IPS-15b (cell line): ENCODE results near the gene MRPS18B.

Experiments
- H3K27me3 ChIP-seq: one replicate; pipeline ENCODE4 v1.6.1; 2013; ENCODE audit warnings: low read length; ENCODE audit not compliant: control insufficient read depth, insufficient read depth
- H3K36me3 ChIP-seq: one replicate; pipeline ENCODE4 v1.6.1; 2013; ENCODE audit warnings: low read length; ENCODE audit not compliant: control insufficient read depth, insufficient read depth
- H3K4me1 ChIP-seq: one replicate; pipeline ENCODE4 v1.6.1; 2013; ENCODE audit warnings: mild to moderate bottlenecking, low read length; ENCODE audit not compliant: control insufficient read depth, insufficient read depth
- H3K4me3 ChIP-seq: one replicate; pipeline ENCODE4 v1.5.1; 2013; ENCODE audit warnings: low read depth, low read length
- H3K9ac ChIP-seq: one replicate; pipeline ENCODE4 v1.6.1; 2013; ENCODE audit warnings: low read depth, mild to moderate bottlenecking, low read length
- H3K9me3 ChIP-seq: one replicate; pipeline ENCODE4 v1.6.1; 2013; ENCODE audit warnings: mild to moderate bottlenecking, low read length; ENCODE audit not compliant: control insufficient read depth, insufficient read depth

Gene MRPS18B

GRCh38 chr6:30617565-30618269 lies at the start of gene MRPS18B:
MRPS18B (plus strand) TSS chr6:30617840; CDS start chr6:30617866, 26 bp downstream.
- Histone ChIP-seq H3K4me3 (peak within 1 kb of the TSS; percentile 100), H3K9me3 (no peaks in the 10 kb centered on the region), H3K9ac (peak within 1 kb of the TSS; percentile 100), H3K4me1 (peaks cover 9% of the 10 kb centered on the region), H3K27me3 (no peaks in the 10 kb centered on the region), H3K36me3 (peaks cover 18% of the 10 kb centered on the region)

- peaks cover 4% of the 10 kb centered on the region for H3K4me1 ChIP-seq
- H3K36me3 ChIP-seq = no peaks in the 10 kb centered on the region
- H3K27me3 ChIP-seq = no peaks in the 10 kb centered on the region
- H3K9me3 ChIP-seq = no peaks in the 10 kb centered on the region
- H3K4me3 ChIP-seq = no peak overlapping the region
- no peak overlapping the region for H3K9ac ChIP-seq
Measured at GRCh38 chr6:30568245-30568644, 49.4 kb upstream of the MRPS18B start.

- Histone ChIP-seq H3K9me3 (no peaks in the 10 kb centered on the region), H3K27me3 (no peaks in the 10 kb centered on the region), H3K36me3 (peaks cover 4% of the 10 kb centered on the region), H3K9ac (peak overlapping the region; percentile 42), H3K4me1 (peaks cover 4% of the 10 kb centered on the region), H3K4me3 (peak overlapping the region; percentile 62)
Measured at GRCh38 chr6:30570263-30570662, 47.4 kb upstream of the MRPS18B start.

DNA sequence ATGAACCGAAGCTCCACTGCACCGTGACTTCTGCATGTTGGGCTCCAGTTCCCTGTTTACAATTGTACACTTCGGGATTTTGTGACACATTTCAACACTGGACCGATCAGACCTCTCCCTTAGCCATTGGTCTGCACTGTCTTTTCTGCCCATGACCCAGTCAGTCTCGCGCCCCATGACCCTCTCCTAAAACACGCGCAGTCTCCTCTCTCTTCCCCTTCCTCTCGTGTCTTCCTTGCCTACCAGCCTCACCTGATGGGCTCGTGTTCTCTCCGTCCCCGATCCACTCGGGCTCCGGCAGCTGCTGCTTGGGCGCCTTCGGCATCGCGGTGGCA lies 46.9 kb upstream of the MRPS18B start:
- Histone ChIP-seq H3K4me1 (peaks cover 4% of the 10 kb centered on the region), H3K4me3 (peak overlapping the region; percentile 62)

DNA sequence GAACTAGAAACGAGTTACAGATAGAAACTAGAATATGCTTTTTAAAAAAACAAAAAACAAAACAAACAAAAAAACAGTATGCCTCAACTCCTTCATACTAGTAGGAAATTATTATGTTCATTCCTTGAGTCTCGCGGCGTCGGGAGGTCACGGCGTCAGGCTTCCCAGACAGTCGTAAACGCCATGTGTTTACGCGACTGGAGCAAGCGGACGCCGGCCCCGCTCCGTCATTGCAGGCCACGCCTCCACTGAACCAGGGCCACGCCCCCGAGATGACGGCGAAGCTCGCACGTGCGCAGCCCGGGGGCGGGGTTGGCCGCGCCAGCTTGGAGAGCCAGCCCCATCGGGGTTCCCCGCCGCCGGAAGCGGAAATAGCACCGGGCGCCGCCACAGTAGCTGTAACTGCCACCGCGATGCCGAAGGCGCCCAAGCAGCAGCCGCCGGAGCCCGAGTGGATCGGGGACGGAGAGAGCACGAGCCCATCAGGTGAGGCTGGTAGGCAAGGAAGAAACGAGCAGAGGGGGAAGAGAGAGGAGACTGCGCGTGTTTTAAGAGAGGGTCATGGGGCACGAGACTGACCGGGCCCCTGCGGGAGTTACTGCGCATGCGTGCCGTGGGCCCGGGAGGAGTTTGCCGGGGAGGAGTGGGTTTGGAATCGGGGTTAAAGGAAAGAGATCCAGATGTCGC lies 46.4 kb upstream of the MRPS18B start, which contains the start of gene ABCF1:
Gene ABCF1 (plus strand): TSS at position 368 of the 687 bp plus-strand sequence. CDS start 46 bp downstream, at position 414.
- Histone ChIP-seq H3K4me3 (peak within 1 kb of the TSS; percentile 97), H3K27me3 (no peaks in the 10 kb centered on the region), H3K9ac (peak within 1 kb of the TSS; percentile 98), H3K9me3 (no peaks in the 10 kb centered on the region), H3K4me1 (peaks cover 4% of the 10 kb centered on the region), H3K36me3 (peaks cover 4% of the 10 kb centered on the region)

More for the DNA sequence above, 46.9 kb upstream of the MRPS18B start:
- no peaks in the 10 kb centered on the region for H3K27me3 ChIP-seq
- H3K9ac ChIP-seq = peak overlapping the region; percentile 42
- H3K9me3 ChIP-seq = no peaks in the 10 kb centered on the region
- H3K36me3 ChIP-seq = peaks cover 4% of the 10 kb centered on the region

- Histone ChIP-seq H3K27me3 (no peaks in the 10 kb centered on the region), H3K9ac (peak overlapping the region; percentile 98), H3K36me3 (peaks cover 7% of the 10 kb centered on the region), H3K9me3 (no peaks in the 10 kb centered on the region), H3K4me1 (peaks cover 4% of the 10 kb centered on the region), H3K4me3 (peak overlapping the region; percentile 97)
Measured at GRCh38 chr6:30571762-30572082, 45.9 kb upstream of the MRPS18B start.

- no peaks in the 10 kb centered on the region for H3K27me3 ChIP-seq
- peaks cover 11% of the 10 kb centered on the region for H3K36me3 ChIP-seq
- H3K4me3 ChIP-seq = peak overlapping the region; percentile 97
- H3K9me3 ChIP-seq = no peaks in the 10 kb centered on the region
- H3K9ac ChIP-seq = peak overlapping the region; percentile 98
- H3K4me1 ChIP-seq = peaks cover 4% of the 10 kb centered on the region
Measured at GRCh38 chr6:30572148-30572547, 45.5 kb upstream of the MRPS18B start.

DNA sequence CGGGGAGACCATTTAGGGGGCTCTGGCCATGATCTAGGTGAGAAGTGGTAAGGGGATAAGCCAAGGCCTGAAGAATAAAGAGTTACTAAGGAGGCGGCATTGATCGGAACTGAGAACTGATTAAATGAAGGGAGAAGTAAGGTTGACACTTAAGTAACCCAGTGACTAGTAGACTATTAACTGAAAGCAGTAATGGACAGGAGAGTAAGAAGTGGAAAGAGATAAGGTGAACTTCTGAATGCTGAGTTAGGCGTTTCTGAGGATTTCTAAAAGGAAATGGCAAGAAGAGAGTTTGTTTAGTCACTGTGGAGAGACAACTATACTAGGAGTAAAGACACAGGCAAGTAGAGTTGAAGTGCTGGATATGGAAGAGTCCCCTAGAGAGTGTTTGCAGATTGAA lies 44.5 kb upstream of the MRPS18B start:
- no peak overlapping the region for H3K4me3 ChIP-seq
- H3K36me3 ChIP-seq = peaks cover 21% of the 10 kb centered on the region

DNA sequence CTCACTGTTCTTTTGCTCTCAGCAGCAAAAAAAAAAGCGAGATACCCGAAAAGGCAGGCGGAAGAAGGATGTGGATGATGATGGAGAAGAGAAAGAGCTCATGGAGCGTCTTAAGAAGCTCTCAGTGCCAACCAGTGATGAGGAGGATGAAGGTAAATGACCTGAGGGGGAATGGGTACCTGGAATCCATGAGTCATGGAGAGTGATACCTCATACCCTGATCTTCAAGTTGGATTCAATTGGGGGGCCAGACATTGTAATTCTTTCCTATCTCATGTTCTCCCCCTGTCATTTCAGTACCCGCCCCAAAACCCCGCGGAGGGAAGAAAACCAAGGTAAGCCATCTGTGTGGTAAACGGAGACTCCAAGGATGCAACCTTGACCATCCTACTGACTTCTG lies 39.6 kb upstream of the MRPS18B start:
- H3K4me1 ChIP-seq = no peaks in the 10 kb centered on the region
- H3K4me3 ChIP-seq = no peak overlapping the region
- no peaks in the 10 kb centered on the region for H3K27me3 ChIP-seq
- H3K9me3 ChIP-seq = no peaks in the 10 kb centered on the region
- H3K36me3 ChIP-seq = peaks cover 51% of the 10 kb centered on the region
- H3K9ac ChIP-seq = no peak overlapping the region

More for the DNA sequence above, 44.5 kb upstream of the MRPS18B start:
- H3K9me3 ChIP-seq = no peaks in the 10 kb centered on the region
- no peak overlapping the region for H3K9ac ChIP-seq
- no peaks in the 10 kb centered on the region for H3K27me3 ChIP-seq
- peaks cover 4% of the 10 kb centered on the region for H3K4me1 ChIP-seq

DNA sequence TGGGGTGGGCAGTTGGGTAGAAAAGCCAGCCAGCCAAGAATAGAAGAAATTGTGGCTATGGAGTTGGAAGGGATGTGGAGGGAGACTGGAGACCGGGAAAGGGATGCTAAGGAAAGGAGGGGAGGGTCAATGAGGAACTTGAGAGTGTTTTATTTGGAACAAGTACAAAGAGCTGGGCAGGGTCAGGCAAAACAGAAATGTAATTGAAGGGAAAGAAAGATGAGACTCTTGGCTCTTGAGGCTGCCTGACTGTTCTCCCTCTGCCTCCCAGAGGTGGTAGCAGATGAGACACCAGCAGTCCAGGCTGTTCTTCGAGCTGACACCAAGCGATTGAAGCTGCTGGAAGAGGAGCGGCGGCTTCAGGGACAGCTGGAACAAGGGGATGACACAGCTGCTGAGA lies 33.7 kb upstream of the MRPS18B start:
- no peak overlapping the region for H3K9ac ChIP-seq
- H3K9me3 ChIP-seq = no peaks in the 10 kb centered on the region
- H3K27me3 ChIP-seq = no peaks in the 10 kb centered on the region
- no peak overlapping the region for H3K4me3 ChIP-seq
- H3K4me1 ChIP-seq = no peaks in the 10 kb centered on the region
- H3K36me3 ChIP-seq = peaks cover 77% of the 10 kb centered on the region

DNA sequence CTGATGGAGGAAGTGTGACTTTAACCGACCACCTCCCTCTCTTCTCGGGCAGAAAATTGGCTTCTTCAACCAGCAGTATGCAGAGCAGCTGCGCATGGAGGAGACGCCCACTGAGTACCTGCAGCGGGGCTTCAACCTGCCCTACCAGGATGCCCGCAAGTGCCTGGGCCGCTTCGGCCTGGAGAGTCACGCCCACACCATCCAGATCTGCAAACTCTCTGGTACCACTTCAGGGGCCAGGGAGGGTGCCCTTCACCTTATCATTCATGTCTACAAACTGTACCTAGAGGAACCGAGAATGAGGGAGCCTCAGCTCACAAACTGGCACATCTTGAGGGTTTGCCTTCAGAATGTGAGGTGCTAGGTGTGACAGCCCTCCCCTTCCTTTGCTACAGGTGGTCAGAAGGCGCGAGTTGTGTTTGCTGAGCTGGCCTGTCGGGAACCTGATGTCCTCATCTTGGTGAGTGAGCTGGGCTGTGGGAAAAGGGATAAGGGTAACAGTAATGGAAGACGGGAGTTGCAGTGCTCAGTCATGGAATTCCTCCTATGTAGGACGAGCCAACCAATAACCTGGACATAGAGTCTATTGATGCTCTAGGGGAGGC lies 27.8 kb upstream of the MRPS18B start:
- Histone ChIP-seq H3K9ac (no peak overlapping the region), H3K4me1 (no peaks in the 10 kb centered on the region), H3K36me3 (peaks cover 62% of the 10 kb centered on the region), H3K27me3 (no peaks in the 10 kb centered on the region), H3K4me3 (no peak overlapping the region), H3K9me3 (no peaks in the 10 kb centered on the region)

GRCh38 chr6:30590509-30590908 lies 27.1 kb upstream of the MRPS18B start:
- Histone ChIP-seq H3K4me3 (no peak overlapping the region), H3K4me1 (no peaks in the 10 kb centered on the region), H3K36me3 (peaks cover 56% of the 10 kb centered on the region), H3K9me3 (no peaks in the 10 kb centered on the region), H3K27me3 (no peaks in the 10 kb centered on the region), H3K9ac (no peak overlapping the region)
